Activated naive CD8-positive, alpha-beta T cell (primary cell): ENCODE measurements around the gene ARF3.

ENCODE experiments used
- H3K27ac Mint-ChIP-seq: one replicate; pipeline ENCODE4 v1.8.0; 2021; ENCODE audit warnings: mixed read lengths
- H3K27me3 Mint-ChIP-seq: one replicate; pipeline ENCODE4 v1.8.0; 2021; ENCODE audit warnings: mixed read lengths
- H3K36me3 Mint-ChIP-seq: one replicate; pipeline ENCODE4 v1.8.0; 2021; ENCODE audit warnings: mixed read lengths
- H3K4me1 Mint-ChIP-seq: one replicate; pipeline ENCODE4 v1.8.0; 2021; ENCODE audit warnings: low read depth, mixed read lengths
- H3K4me3 Mint-ChIP-seq: one replicate; pipeline ENCODE4 v1.8.0; 2021; ENCODE audit warnings: mild to moderate bottlenecking, mixed read lengths
- H3K9me3 Mint-ChIP-seq: one replicate; pipeline ENCODE4 v1.8.0; 2021; ENCODE audit warnings: low read depth, mixed read lengths

Gene ARF3

DNA sequence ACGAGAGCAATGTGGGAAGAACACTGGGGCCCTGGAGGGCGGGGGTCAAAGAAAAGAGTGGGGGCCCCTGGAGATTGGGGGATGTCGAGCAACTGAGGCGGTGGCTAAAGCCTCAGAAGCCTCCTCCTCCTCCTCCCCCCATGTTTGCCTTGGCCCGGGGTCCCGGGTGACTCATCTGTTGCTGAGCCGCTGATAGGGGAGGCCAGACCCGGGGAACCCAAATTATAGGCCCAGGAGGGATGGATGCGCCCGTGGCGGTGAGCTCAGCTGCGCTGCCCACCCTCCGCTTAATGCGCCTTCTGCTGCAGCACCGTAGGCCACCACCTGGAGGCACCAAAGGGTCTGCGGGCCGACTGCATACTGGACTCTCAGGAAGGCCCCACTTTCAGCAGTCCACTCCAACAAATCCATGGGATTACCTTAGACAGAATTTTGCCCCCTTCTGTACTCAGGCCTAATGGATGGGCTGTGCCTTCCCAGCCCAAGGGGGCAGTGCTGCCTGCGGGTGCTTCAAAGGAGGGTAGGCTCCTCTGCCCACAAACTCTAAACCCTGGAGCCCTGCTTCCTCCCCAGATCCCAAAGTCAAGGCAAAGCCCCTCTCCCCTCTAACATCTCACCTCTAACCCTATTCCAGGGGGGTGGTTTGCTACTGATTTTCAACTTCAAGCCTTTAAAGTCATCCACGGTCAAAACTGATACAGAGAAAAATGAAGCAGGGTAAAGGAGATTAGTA, 16.8 kb upstream of the ARF3 start:
- Mint-ChIP-seq H3K36me3 (no peaks in the 10 kb centered on the region), H3K27ac (no peak overlapping the region), H3K9me3 (no peaks in the 10 kb centered on the region), H3K27me3 (peaks cover 20% of the 10 kb centered on the region), H3K4me1 (peaks cover 44% of the 10 kb centered on the region), H3K4me3 (no peak overlapping the region)

DNA sequence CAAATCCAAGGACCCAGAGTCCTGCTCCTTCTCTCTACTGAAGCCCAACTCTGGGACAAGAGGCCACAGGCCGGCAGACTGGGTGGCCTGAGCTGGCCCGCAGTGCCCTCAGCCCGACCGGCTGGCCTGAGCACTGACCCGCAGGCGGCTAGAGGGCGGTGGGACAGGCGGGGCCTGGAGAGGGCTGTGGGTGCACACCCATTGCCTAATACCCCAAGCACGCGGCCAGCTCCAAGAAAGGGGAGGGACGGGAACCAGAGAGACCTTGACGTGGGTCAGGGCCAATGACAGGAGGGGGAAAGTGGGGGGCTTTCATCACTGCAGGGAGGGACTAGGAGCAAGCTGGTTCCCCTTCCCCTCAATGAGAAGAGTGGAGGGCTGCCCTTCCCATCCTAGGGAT, 16.2 kb upstream of the ARF3 start:
- Mint-ChIP-seq H3K36me3 (no peaks in the 10 kb centered on the region), H3K4me3 (no peak overlapping the region), H3K27me3 (peaks cover 20% of the 10 kb centered on the region), H3K9me3 (no peaks in the 10 kb centered on the region), H3K27ac (no peak overlapping the region), H3K4me1 (peaks cover 44% of the 10 kb centered on the region)

DNA sequence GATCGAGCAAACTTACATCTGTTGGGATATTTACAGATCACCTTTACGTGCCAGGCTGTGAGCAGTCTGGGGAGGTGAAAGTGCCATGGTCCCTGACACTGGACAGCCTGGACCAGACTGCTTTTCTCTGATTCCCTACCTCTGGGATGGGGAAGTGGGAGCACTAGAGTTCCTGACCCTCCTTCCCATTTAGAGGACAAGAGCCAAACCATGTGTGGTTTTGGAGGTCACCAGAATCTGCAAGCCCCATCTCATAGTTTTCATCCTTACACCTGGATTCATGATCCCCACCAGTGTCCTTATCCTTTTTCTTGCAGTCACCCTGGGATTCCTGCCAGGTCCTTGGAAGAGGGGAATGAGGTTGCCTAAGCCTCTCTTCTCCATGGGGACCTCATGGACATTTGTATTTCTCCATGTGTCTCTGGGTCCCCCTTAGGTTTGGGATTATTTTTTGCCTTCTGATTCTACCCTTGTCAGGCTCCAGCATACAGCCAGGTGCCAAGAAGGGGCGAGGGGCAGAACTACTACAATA, 15.7 kb upstream of the ARF3 start:
- peaks cover 20% of the 10 kb centered on the region for H3K27me3 Mint-ChIP-seq
- H3K27ac Mint-ChIP-seq = no peak overlapping the region
- no peaks in the 10 kb centered on the region for H3K9me3 Mint-ChIP-seq
- no peak overlapping the region for H3K4me3 Mint-ChIP-seq
- H3K4me1 Mint-ChIP-seq = peaks cover 47% of the 10 kb centered on the region
- H3K36me3 Mint-ChIP-seq = no peaks in the 10 kb centered on the region

DNA sequence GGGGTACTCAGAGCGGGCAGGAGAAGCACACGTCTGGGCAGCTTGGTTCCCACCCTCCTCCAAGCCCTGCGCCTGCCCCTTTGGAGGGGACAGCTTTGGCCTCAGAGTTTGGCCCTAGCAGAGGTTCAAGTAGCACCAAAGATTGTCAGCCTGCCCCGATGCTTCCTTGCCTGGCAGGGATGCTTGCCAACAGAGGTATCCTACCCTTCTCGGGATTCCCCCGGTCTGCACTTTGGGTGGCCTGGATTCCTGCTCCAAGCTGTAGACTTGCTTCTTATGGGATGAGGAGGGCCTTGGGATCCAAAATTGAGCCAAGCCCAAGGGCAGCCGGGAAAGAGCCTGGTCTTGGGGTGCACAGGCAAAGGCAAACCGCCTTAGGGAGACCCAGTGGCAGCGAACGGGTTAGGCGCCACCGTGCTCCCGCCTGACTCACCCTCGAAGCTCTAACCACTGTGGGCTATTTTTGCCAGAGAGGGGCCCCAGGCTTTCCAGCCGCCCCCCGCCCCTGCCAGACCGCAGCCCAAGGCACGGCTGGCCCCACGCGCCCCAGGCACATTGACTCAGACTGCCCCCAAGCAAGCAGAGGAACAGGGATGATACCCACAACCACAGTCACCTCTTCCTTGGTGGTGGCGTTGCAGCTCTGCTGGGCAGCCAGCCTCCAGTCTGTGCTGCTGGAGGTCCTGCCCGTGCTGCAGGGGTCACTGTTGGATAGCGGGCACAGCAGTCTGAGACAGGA, 15.1 kb upstream of the ARF3 start:
- H3K27me3 Mint-ChIP-seq = peaks cover 20% of the 10 kb centered on the region
- peaks cover 42% of the 10 kb centered on the region for H3K4me1 Mint-ChIP-seq
- H3K36me3 Mint-ChIP-seq = no peaks in the 10 kb centered on the region
- no peaks in the 10 kb centered on the region for H3K9me3 Mint-ChIP-seq
- no peak overlapping the region for H3K27ac Mint-ChIP-seq
- H3K4me3 Mint-ChIP-seq = peak overlapping the region; percentile 68

DNA sequence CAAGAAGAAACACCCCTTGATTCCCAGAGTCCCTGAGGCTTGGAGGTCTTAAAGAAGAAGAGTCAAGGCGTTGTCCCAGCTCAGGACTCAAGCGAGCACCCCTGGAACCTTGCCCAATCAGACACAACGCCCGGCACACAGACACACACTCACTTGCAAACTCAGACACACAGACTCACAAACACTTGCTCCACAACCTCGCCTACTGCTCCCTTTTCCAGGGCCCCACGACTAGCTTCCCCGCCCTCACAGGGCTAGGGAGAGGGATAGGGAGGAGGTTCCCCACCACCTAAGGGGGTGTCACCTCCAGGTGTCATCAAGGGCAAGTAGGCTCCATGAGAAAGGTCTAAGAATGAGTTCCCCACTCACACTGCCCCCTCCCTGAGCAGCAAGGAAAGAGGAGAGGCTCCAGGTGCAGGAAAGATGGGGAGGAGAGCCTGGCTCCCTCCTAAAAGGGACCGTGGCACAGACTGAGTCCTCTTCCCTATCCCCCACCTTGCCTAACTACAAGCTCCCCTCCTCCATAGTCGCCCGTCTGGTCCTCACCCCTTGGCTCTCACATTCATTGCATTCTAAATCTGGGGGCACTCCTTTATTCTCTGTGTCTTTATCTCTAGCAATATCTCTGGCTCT, 13.5 kb upstream of the ARF3 start:
- Mint-ChIP-seq H3K27me3 (peaks cover 20% of the 10 kb centered on the region), H3K4me3 (peak overlapping the region; percentile 62), H3K27ac (no peak overlapping the region), H3K4me1 (peaks cover 34% of the 10 kb centered on the region), H3K36me3 (no peaks in the 10 kb centered on the region), H3K9me3 (no peaks in the 10 kb centered on the region)

DNA sequence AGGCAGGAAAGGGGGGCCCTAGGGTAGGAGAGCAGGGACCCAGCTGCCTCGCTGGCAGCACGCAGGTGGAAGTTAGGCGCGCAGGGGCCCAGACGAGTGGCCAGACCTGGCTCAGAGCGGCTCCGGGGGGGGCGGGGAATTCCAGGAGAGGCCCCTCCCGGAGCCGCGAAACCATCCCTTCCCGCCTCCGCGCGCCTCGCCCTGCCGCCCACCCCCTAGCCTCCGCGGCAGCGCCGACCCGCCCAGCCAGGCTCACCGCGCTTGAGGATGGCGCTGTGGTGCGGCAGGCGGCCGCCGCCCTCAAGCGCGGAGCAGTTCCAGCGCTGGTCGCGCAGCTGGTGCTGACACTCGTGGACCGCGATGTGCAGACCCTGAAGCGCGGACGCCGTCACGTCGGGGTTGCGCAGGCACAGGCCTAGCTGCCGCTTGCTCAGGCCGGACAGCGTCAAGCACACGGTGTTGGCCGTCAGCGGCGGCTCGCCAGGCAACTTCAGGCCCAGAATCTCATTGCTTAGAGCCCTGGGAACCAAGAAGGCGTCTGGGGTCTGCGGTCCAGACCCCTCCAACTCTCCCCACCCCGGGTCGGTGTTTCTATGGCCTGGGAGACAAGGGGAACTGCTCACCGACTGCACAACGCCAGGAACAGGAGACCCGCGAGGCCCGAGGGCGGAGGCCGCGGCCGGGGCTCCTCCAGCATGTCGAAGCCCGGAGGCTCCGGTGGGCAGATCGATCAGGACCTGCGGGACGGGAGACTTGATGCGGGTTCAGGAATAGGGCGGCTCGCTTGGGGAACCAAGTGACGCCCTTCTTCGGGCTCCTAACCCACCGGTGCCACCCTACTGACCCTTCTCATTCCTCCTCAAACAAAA, 12.8 kb upstream of the ARF3 start:
- Mint-ChIP-seq H3K4me3 (peak overlapping the region; percentile 62), H3K27me3 (peaks cover 18% of the 10 kb centered on the region), H3K4me1 (peaks cover 34% of the 10 kb centered on the region), H3K9me3 (no peaks in the 10 kb centered on the region), H3K36me3 (no peaks in the 10 kb centered on the region), H3K27ac (no peak overlapping the region)

DNA sequence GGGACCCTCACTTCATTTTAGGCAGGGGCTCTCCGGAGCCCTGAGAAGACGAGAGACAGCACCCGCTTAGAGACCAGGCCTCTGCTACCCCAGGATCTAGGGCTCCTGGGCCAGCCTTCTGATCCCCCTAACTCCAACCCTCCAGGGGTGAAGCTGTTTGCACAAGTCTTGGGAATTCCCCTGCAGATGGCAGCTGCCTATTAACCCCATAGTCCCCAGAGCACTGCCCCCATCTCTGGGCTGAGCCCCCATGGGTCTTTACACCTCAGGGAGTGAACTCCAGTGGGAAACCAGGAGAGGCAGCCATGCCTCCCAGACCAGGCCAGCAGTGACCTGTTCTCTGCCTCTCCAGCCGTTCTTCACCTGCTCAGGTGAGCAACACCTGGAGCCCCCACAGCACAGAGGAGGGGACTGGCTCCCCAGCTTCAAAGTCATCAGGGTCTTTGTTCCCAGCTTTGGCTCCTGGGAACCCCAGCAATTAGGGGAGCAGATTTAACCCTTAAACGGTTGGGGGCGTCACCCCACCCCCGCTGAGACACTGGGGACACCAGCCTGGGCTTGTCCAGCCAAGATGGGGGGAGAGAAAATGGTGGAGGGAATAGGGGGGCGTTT, 12.0 kb upstream of the ARF3 start:
- Mint-ChIP-seq H3K4me3 (peak overlapping the region; percentile 58), H3K9me3 (no peaks in the 10 kb centered on the region), H3K27ac (no peak overlapping the region), H3K4me1 (peaks cover 34% of the 10 kb centered on the region), H3K27me3 (peaks cover 15% of the 10 kb centered on the region), H3K36me3 (no peaks in the 10 kb centered on the region)

DNA sequence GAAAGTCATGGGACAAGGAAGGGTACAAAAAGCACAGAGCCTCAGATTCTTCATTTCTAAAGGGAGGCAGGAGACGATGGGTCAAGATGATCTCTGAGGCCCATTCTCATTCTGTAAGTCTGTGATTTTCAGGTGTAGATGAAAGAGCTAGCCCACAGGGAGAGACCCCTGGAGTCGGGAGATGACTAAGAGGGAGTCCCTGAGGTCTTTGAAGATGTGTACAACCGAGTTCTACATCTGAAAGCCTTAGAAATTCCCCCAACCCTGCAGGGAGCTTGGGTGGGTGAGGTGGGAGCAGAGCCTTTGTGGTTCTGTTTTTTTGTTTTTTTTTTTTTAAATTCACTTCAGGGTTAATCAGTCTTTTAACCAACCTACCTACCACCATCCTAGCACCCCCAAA, 11.2 kb upstream of the ARF3 start:
- Mint-ChIP-seq H3K27ac (no peak overlapping the region), H3K4me3 (peak overlapping the region; percentile 58), H3K27me3 (peaks cover 15% of the 10 kb centered on the region), H3K36me3 (no peaks in the 10 kb centered on the region), H3K4me1 (peaks cover 34% of the 10 kb centered on the region), H3K9me3 (no peaks in the 10 kb centered on the region)

DNA sequence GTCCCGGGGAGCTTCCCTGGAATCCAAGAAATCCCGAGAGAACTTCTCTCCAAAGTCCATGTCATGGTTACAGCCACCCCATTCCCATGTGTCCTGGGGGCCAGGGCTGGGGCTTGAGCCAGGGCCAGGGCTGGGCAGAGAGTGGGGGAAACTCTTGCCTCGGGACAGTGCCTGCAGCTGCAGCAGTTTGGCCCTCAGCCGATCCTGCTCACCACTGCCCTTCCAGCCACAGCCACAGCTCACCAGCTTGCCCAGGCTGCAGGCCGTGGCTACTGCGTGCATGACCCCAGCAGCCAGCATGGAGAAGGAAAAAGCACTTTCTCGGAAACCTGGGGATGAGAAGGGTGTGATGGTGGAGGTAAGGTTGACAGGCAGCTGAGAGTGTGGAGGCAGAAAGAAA, 10.7 kb upstream of the ARF3 start:
- H3K27ac Mint-ChIP-seq = no peak overlapping the region
- H3K9me3 Mint-ChIP-seq = no peaks in the 10 kb centered on the region
- peaks cover 15% of the 10 kb centered on the region for H3K27me3 Mint-ChIP-seq
- H3K36me3 Mint-ChIP-seq = no peaks in the 10 kb centered on the region
- no peak overlapping the region for H3K4me3 Mint-ChIP-seq
- H3K4me1 Mint-ChIP-seq = peaks cover 34% of the 10 kb centered on the region

DNA sequence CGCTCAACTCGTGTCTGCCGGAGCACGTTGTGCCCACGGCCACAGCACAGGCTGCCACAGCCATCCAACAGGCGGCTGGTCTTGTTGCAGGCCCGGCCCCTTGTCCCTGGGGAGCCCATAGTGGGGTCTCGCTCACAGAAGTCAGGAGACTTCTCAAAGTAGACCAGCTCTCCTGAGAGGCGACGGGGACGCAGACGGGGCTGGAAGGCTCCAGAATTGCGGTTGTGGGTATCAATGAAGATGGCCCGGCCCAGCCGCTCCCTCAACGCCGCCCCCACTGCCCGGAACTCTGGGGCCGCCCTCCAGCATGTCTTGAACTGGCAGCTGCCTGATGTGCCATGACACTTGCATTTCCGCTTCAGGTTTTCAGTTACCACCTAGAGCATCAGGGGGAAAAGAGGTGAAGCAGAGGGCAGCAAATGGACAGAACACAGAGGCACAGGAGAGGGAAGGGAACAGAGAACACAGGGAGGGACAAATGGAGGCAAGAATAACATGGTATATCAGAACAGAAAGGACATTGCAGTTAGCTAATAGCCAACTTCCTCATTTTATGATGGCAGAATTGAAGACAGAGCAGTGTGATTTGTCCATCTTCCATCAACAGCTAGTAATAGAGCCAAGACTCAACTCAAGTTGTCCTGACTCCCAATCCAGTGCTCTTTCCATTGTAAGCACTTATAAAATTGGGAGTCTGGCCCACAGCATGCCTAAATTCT, 9.0 kb upstream of the ARF3 start:
- peaks cover 8% of the 10 kb centered on the region for H3K27me3 Mint-ChIP-seq
- H3K9me3 Mint-ChIP-seq = no peaks in the 10 kb centered on the region
- no peak overlapping the region for H3K27ac Mint-ChIP-seq
- H3K36me3 Mint-ChIP-seq = no peaks in the 10 kb centered on the region
- H3K4me3 Mint-ChIP-seq = no peak overlapping the region
- peaks cover 25% of the 10 kb centered on the region for H3K4me1 Mint-ChIP-seq

DNA sequence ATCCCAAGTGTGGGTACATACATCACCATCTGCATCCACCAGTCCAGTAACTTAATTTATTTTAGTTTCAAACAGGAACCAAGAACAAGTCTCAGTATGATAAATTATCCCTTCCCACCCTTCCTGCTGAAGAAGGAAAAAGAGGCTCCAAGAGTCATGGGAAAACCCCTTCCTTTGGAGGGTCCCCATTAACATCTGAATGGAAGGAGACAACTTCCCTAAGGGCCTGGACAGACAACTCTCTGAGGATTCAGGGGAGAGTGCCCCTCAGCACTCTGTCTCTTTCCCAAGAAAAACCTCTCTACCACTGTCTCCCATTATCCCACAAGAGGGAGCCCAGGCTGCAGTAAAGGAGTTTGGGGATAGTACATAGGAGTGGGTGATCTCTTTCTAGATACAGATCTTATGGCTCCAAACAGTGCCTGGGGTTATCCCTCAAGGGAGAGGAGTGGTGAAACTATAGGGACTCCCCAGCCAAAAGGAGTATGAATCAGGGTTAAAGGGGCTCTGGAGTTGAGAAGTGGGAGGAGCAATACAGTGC, 8.1 kb upstream of the ARF3 start:
- Mint-ChIP-seq H3K4me1 (peaks cover 15% of the 10 kb centered on the region), H3K9me3 (no peaks in the 10 kb centered on the region), H3K4me3 (no peak overlapping the region), H3K27ac (no peak overlapping the region), H3K27me3 (no peaks in the 10 kb centered on the region), H3K36me3 (no peaks in the 10 kb centered on the region)

DNA sequence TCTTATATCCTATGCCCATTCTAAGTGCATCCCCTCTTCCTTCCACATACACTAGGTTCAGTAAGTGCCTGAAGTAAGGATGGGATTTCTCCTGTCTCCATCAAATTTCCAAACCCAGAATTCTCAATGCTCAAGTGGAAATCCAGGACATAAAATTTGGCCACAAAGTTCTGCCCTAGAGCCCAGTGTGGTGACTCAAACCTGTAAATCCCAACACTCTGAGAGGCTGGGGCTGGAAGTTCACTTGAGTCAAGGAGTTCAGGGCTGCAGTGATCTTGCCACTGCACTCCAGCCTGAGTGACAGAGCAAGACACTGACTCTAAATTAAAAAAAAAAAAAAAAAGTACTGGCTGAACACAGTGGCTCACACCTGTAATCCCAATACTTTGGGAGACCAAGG, 4.5 kb upstream of the ARF3 start:
- Mint-ChIP-seq H3K4me3 (no peak overlapping the region), H3K9me3 (no peaks in the 10 kb centered on the region), H3K27me3 (no peaks in the 10 kb centered on the region), H3K27ac (no peak overlapping the region), H3K36me3 (no peaks in the 10 kb centered on the region), H3K4me1 (peaks cover 7% of the 10 kb centered on the region)

DNA sequence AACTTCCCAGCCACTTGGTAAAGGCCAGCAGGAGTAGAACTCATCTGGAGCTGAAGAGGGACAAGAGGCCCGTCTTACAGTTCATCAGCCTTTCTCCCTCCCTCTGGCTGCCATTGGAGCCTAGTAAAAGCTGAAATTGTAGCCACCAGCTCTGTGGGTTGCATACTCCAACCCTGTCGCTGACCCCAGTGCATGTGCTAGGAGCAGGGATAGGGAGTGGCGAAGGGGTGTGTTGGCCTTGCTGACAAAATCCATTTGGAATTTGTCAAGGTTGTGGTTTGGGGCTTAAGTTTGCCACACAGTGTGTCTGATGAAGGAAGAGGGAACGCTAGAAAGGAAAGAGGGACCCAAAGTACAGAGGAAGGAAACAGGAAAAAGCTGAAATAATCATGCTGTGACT, 4.0 kb upstream of the ARF3 start:
- Mint-ChIP-seq H3K4me3 (no peak overlapping the region), H3K4me1 (peaks cover 11% of the 10 kb centered on the region), H3K27me3 (no peaks in the 10 kb centered on the region), H3K27ac (no peak overlapping the region), H3K9me3 (no peaks in the 10 kb centered on the region), H3K36me3 (no peaks in the 10 kb centered on the region)
